ENCODE measurements around the gene ADCY3. TPM values are rescaled to one million over a fixed set of nuclear protein-coding genes. Genes with fewer than 3 reads are reported as not detected.

The ADCY3 gene
- total and polyA plus RNA-seq, 10 of the 15 experiments (the other 5 are each of a cell fraction or from before 2014, with no cell fraction given) = 2.8 to 102 (median 50.4) TPM

- Histone ChIP-seq H2AFZ (ENCODE audit: control insufficient read depth, low read depth, low read length) (no peak overlapping the region), H3K4me3 (no peak overlapping the region), H3K27ac (ENCODE audit: control insufficient read depth, insufficient read depth) (no peak overlapping the region), H3K9me3 (replicated peaks; ENCODE audit: control insufficient read depth, insufficient read depth, low read length) (no peaks in the 10 kb centered on the region), H3K36me3 (ENCODE audit: control insufficient read depth in 2 of 2, insufficient read depth in 2 of 2, low read length in 1 of 2) (peaks cover 22 to 32% of the 10 kb centered on the region in 2 experiments; a peak in 3 of 4 replicates), H3K27me3 (replicated peaks in 1 of 2; ENCODE audit: control insufficient read depth in 2 of 2, insufficient read depth in 2 of 2, low read length in 1 of 2) (no peaks in the 10 kb centered on the region), H4K20me1 (ENCODE audit: control insufficient read depth, insufficient read depth) (no peaks in the 10 kb centered on the region; the same call in 1 of the 2 replicates), H3K4me2 (ENCODE audit: control insufficient read depth, insufficient read depth) (no peak overlapping the region), H3K4me1 (ENCODE audit: control insufficient read depth, insufficient read depth, low read length) (no peaks in the 10 kb centered on the region; the same call in 1 of the 2 replicates), H3K9ac (ENCODE audit: control insufficient read depth, insufficient read depth, low read length) (no peak overlapping the region), H3K79me2 (ENCODE audit: control insufficient read depth, insufficient read depth, low read length) (no peaks in the 10 kb centered on the region)
- TF ChIP-seq PAX8 (IDR thresholded peaks at IDR 0.05) = no peak
- no peak for TF ChIP-seq E4F1 (IDR thresholded peaks at IDR 0.05; ENCODE audit: borderline replicate concordance, partially characterized antibody)
- no peak for TF ChIP-seq ZNF622 (IDR thresholded peaks at IDR 0.05)
- DNase-seq (ENCODE audit: low read depth, low spot score) (no peak), ATAC-seq (no peak), FAIRE-seq (no peak)
- ChIA-PET CTCF (interaction anchor here (1.1 to 7.7 kb wide), 5 partner anchors 32 to 414 kb away, joined by 3 to 88 read pairs (median 3); no protein-coding TSS in a partner anchor), POLR2A (no interaction called here), RAD21 (ENCODE audit: unreplicated experiment) (interaction anchor here (5.9 kb wide), 1 partner anchor 401 kb away, joined by 63 read pairs; no protein-coding TSS in a partner anchor), SMC1A (ENCODE audit: uncharacterized antibody, unreplicated experiment) (interaction anchor here (1.1 to 1.7 kb wide), 2 partner anchors 402 to 413 kb away, joined by 3 to 7 read pairs; no protein-coding TSS in a partner anchor)
- intact Hi-C loops (cut with micrococcal nuclease; ENCODE audit: unreplicated experiment) (loop anchor here (10.0 kb wide), 1 partner anchor 311 kb away; no protein-coding TSS in a partner anchor), in situ Hi-C loops (cut with MboI) (no loop called here)
- BruUV-seq (replicated peaks) = no TSS peak
- WGBS (ENCODE audit: insufficient coverage, insufficient replicate concordance, low lambda C conversion rate, missing lambda C conversion rate) = 94% methylated on average over 14 of the region's 14 CpGs
Observed at GRCh38 chr2:24824071-24824588, 95.9 kb downstream of the ADCY3 start.
